ENCODE results near the gene NXF1.

DNA sequence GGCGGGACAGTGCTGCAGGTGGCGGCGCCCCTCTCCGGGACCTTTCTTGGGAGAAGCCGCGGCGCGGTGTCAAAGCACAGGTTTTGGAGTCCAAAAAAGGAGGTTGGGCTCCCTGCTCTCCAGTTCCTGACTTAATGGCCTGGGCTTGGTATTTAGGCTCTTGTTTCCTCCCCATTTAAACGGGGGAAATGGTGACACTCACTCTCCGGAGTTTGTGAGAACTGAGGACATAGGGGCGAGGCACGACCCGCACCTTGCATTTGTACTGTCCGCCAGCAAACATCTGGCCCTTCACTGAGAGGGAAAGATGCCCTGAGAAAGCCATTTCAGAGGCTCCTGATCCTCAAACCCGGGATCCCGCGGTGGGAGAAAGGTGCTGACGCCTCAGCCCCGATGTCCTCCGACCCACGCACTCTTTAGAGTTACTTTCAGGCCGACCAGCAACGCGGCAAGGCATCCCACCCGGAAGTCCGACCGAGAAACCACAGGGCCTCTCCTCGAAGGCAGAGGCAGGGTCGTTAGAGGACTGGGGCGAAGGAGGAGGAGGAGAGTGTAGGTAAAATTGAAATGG is 37.0 kb upstream of the NXF1 start:
- TF ChIP-seq TAF1 (IDR thresholded peaks at IDR 0.05; ENCODE audit: low read depth): no peak
- TF ChIP-seq, protein P1, sequence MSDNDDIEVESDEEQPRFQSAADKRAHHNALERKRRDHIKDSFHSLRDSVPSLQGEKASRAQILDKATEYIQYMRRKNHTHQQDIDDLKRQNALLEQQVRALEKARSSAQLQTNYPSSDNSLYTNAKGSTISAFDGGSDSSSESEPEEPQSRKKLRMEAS (IDR thresholded peaks at IDR 0.05): no peak
- no peak for TF ChIP-seq CREB1 (IDR thresholded peaks at IDR 0.05; ENCODE audit: low read depth)
- TF ChIP-seq, protein P2, sequence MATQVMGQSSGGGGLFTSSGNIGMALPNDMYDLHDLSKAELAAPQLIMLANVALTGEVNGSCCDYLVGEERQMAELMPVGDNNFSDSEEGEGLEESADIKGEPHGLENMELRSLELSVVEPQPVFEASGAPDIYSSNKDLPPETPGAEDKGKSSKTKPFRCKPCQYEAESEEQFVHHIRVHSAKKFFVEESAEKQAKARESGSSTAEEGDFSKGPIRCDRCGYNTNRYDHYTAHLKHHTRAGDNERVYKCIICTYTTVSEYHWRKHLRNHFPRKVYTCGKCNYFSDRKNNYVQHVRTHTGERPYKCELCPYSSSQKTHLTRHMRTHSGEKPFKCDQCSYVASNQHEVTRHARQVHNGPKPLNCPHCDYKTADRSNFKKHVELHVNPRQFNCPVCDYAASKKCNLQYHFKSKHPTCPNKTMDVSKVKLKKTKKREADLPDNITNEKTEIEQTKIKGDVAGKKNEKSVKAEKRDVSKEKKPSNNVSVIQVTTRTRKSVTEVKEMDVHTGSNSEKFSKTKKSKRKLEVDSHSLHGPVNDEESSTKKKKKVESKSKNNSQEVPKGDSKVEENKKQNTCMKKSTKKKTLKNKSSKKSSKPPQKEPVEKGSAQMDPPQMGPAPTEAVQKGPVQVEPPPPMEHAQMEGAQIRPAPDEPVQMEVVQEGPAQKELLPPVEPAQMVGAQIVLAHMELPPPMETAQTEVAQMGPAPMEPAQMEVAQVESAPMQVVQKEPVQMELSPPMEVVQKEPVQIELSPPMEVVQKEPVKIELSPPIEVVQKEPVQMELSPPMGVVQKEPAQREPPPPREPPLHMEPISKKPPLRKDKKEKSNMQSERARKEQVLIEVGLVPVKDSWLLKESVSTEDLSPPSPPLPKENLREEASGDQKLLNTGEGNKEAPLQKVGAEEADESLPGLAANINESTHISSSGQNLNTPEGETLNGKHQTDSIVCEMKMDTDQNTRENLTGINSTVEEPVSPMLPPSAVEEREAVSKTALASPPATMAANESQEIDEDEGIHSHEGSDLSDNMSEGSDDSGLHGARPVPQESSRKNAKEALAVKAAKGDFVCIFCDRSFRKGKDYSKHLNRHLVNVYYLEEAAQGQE (IDR thresholded peaks at IDR 0.05; ENCODE audit: low read depth): no peak
- no peak for TF ChIP-seq YY1 (IDR thresholded peaks at IDR 0.05; ENCODE audit: low read depth)
- no peak for TF ChIP-seq TCF12 (IDR thresholded peaks at IDR 0.05; ENCODE audit: low read depth)
- TF ChIP-seq EGR1 (IDR thresholded peaks at IDR 0.05): no peak
- no peak for TF ChIP-seq FOXM1 (IDR thresholded peaks at IDR 0.05; ENCODE audit: borderline replicate concordance, low read depth)
- no peak for TF ChIP-seq ZBTB7A (IDR thresholded peaks at IDR 0.05; ENCODE audit: low read depth)
